Stimulated activated CD8-positive, alpha-beta memory T cell treated with anti-CD3 and anti-CD28 coated beads, Interleukin-12 subunit alpha, Interleukin-12 subunit beta, amount 100 ng/mL, for 1 hour (primary cell): ENCODE data around the gene STX16.

Experiments used
- DNase-seq: peaks from one replicate; pipeline ENCODE4 v3.0.0-alpha.2; 2020; ENCODE audit warnings: low read depth

STX16 gene

DNA sequence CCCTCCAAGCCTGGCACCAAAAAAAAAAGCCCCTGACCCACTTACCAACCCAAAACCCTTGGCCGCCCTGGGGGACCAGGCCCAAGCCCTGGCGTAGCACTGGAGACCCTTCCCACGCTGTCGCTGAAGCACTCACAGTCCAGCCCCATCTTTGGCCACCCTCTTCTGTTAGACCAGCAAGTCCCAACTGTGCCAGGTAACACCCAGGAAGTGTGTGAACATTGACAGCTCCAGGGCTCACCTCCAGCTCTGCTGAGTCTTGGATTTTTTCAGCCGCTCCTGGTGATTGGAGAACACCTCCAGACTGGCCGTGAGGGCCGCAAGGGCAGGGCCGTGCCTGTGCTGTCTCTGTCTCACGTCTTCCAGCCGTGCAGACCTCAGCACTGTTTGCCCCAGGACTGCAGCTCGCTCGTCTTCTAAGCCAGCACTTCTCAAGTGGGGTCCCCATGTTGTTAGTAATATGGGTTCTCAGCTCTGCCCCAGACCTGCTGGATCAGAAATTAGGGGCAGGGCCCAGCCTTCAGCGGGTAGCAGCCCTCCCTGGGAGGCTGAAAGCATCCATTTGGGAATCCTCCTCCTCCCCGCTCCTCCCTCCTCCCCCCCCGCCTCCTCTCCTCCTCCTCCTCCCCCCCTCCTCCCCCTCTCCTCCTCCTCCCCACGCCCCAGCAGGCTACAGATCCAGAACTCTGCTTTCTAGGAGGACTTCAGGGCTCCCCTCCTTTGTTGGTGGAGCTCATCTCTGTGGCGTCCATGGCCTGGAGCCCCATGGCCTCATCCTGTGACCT lies 59.6 kb downstream of the STX16 start:
- DNase-seq, result no peak

DNA sequence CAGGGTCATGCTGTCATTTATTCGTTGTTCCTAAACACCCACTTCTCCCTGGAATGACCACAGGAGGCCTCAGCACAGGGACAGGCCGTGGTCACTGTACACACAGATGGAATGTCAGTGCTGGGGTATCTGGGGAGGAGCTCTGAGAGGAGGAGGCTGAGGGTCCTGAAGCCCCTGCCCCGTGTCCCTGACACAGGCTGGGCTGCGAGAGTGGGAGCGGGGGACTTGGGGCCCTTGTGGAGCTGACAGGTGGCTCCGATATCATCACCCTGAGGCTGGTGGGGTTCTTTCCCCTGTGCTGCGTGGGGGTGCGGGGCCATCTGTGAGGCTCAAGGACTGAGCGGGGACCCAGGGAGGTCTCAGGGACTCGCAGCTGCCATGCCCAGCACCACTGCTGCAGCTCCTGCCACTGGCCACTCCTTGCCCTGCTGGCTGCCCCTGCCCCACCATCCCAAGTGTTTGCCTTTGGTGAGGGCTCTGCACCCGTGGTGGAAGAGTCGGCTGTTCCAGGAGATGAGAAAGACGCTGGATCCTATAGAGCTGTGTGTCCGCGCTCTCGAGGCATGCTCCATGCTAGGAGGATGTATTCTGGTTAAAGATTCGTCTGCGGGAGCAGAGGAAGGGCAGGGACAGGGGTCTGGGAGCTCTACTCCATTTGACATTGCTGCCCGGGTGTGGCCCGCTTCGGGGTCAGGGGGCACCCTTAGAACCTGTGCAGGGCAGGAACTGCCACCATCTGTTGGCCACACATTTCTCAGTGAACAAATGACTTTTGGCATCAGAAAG lies 60.4 kb downstream of the STX16 start:
- DNase-seq, result no peak

GRCh38 chr20:58712151-58712791 lies 61.2 kb downstream of the STX16 start:
- no peak for DNase-seq

- DNase-seq, result no peak
Measured at GRCh38 chr20:58712806-58713731, 62.0 kb downstream of the STX16 start.

- no peak for DNase-seq
Measured at GRCh38 chr20:58713801-58714339, 62.8 kb downstream of the STX16 start.

DNA sequence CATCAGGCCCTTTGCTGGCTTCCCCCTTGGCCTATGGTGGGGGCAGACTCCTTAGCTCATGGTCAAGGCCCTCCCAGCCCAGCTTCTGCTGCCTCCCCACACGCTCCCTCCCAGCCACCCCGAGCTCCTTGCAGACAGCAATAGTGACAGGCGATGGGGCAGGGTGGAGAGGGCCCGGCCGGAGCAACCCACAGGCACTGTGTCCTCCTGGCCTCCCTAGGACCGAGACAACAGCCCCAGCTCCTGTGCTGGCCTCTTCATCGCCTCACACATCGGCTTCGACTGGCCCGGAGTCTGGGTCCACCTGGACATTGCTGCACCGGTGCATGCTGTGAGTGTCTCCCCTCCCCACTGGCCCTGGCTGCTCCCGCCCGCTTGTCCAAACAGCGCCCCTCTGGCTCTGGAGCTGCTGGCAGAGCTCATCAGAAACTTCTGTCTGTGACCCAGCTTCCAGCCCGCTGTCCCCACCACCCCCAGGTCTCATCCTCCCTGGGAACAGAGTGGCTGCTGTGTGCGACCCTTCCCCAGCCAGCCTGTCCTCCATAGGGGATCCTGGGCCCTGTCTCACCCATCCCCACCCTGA lies 63.3 kb downstream of the STX16 start:
- DNase-seq, result no peak

- DNase-seq, result no peak
Measured at GRCh38 chr20:58714923-58715351, 63.9 kb downstream of the STX16 start.

DNA sequence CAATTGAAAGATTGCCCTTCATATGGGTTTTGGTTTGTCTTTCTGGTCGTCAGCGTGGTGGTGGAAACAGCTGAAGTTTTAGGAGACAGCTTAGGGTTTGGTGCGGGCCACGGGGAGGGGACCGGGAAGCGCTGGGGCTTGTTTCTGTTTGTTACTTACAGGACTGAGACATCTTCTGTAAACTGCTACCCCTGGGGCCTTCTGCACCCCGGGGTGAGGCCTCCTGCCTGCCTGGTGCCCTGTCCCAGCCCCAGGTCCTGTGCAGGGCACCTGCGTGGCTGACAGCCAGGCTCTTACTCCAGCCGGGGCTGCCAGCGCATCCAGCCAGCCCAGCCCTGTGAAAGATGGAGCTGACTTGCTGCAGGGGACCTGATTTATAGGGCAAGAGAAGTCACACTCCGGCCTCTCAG lies 64.3 kb downstream of the STX16 start:
- no peak for DNase-seq

- DNase-seq, result no peak
Measured at GRCh38 chr20:58715801-58716475, 64.9 kb downstream of the STX16 start.

- DNase-seq, result no peak
Measured at GRCh38 chr20:58716476-58717277, 65.6 kb downstream of the STX16 start.

GRCh38 chr20:58717278-58718091 lies 66.4 kb downstream of the STX16 start:
- no peak for DNase-seq

DNA sequence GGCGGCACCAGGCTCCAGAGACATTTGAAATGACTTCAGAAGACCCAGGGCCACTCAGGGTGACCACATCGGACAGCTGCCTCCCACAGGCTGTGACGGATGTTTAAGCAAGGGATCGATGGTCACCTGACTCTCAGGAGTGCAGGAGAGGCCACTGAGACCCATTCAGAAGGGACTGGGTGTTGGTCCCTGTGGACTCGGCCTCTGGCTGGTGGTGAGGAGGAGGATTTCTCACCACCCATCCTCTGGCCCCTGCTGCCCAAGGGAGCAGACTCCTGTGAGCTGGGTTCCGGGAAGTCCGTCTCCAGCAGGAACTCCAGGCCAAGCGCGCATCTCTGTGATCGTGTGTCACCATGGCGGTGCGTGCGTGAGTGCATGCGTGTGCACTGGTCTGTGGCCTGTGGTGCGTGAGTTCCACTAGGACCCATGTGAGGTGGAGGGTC lies 67.1 kb downstream of the STX16 start:
- no peak for DNase-seq

DNA sequence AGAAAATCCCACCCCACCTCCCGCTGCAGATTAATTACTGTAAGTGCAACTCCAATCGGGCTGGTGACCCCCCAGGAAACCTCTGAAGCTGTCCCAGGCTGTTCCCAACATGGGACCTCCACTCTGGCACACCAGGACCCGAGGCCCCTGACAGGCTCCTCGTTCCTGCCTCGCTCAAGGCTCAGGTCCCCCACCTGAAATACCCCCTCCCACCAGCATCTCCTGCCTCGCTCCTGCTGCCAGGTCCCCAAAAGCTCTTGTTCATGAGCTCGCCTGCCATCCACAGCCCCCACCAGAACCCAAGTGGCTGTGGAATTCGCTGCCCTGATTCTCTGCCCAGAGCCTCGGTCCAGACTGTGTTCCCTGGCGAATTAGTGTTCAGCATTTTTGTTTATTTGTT lies 67.6 kb downstream of the STX16 start:
- DNase-seq, result no peak

DNA sequence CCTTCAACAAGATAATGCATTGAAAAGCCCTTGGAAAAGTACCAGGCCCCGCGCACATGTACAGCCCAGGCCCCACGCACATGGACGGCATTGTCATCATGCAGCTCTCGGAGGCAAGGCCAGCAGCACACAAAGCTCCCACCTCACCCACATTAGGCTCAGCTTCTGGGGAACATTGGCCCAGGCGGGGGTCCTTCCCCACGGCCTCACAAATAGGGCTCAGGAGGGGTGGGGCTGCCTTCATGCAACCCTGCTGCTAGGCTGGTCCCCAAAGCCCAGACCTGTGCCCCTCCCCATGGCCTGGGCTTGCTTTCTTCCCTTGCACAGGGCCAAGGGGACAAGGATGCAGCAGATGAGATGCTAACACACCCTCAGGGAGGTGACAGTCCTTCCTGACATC lies 68.2 kb downstream of the STX16 start:
- DNase-seq, result no peak

- DNase-seq, result no peak
Measured at GRCh38 chr20:58719971-58720371, 68.9 kb downstream of the STX16 start.

GRCh38 chr20:58720890-58721289 lies 69.8 kb downstream of the STX16 start:
- no peak for DNase-seq

DNA sequence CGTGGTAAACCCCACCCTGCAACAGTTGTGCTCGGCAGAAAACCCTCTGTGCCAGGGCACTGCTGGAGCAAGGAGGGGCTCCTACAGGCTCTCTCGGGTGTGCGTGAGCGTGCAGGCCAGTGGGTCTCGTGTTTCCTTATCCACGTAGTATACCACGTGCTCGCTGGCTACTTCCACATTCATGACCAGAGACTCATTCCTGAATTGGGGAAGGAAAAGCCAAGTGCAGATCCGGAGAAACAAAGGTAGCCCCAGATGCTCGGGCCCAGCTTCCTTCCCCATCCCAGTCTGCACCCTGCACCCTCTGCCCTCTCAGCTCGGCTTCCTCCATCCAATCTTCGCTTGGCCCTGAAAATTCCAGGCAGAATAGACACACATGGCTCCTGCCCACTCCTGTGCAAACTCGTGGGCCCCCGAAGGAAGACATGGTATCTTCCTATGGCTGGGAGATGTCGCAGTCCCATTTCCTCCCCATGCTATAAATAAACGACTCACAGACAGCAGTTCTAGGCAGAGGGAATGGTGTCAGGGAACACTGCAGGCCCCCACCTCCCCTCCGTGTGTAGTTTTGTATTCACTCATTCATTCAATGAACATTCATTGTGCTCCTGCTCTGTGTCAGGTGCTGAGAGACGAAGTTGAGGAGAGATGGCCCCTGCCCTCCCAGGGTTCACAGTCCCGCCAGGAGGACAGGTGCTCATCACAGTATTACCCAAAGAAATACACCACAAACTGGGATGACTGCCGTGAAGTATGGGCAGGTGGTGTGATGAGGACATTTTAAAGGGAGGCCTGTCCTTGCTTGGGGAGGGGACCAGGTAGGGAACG lies 71.1 kb downstream of the STX16 start:
- DNase-seq, result no peak
